HepG2 (cell line): ENCODE data around the gene FGF1. TPM values are rescaled to one million over a fixed set of nuclear protein-coding genes. Genes with fewer than 3 reads are reported as not detected.

Source experiments
- ARID2 ChIP-seq: sonication (generic); formaldehyde crosslinking; IDR thresholded peaks from 2 replicates; pipeline ENCODE4 v1.8.1; 2022; ENCODE audit warnings: mild to moderate bottlenecking, missing genetic modification reagents, borderline replicate concordance
- HNRNPH1 ChIP-seq: fragments of 200-400 bp; formaldehyde crosslinking; optimal IDR thresholded peaks from 2 replicates; pipeline ENCODE3; 2017; ENCODE audit warnings: mild to moderate bottlenecking, low read depth, low read length
- MAF1 ChIP-seq: sonication (generic); formaldehyde crosslinking; IDR thresholded peaks from 2 replicates; pipeline ENCODE4 v1.5.0; 2020; ENCODE audit warnings: missing genetic modification reagents, borderline replicate concordance
- NFE2L2 ChIP-seq: fragments of 150-350 bp; IDR thresholded peaks from 2 replicates; pipeline ENCODE4 v1.6.1; 2014; ENCODE audit warnings: low read length
- SNAI1 ChIP-seq: sonication (generic); formaldehyde crosslinking; IDR thresholded peaks from 2 replicates; pipeline ENCODE4 v1.5.0; 2020; ENCODE audit warnings: mild to moderate bottlenecking, missing genetic modification reagents, borderline replicate concordance
- TEAD3 ChIP-seq: optimal IDR thresholded peaks from 2 replicates; pipeline ENCODE3; 2016; ENCODE audit warnings: borderline replicate concordance
- ZNF670 ChIP-seq: sonication (generic); formaldehyde crosslinking; IDR thresholded peaks from 2 replicates; pipeline ENCODE4 v1.8.0; 2022; ENCODE audit warnings: mild to moderate bottlenecking, missing genetic modification reagents, borderline replicate concordance
- ZNF782 ChIP-seq: sonication (generic); formaldehyde crosslinking; IDR thresholded peaks from 2 replicates; pipeline ENCODE4 v1.4.0; 2020; ENCODE audit warnings: missing genetic modification reagents, mild to moderate bottlenecking, borderline replicate concordance
- ZNF788 ChIP-seq: sonication (generic); formaldehyde crosslinking; IDR thresholded peaks from 2 replicates; pipeline ENCODE4 v1.5.0; 2020; ENCODE audit warnings: mild to moderate bottlenecking, missing genetic modification reagents, borderline replicate concordance
- polyA plus RNA-seq, 8 experiments: library from polyadenylated mRNA; depleted of rRNA in 3 of 8; stranded (reverse) in 7 of 8; unstranded in 1 of 8; fragments of >200 nt; fragmentation: Illumina TruSeq in 4 of 8; extraction: Trizol in 4 of 8; gene quantifications; 2 replicates each; pipeline versions ENCODE4 v1.2.1 to v1.2.3, GENCODE V29; 2011 to 2016; ENCODE audit warnings: low read depth in 4 of 8, missing spikeins in 1 of 8, mixed read lengths in 1 of 8; ENCODE audit not compliant: insufficient read depth in 1 of 8
- total RNA-seq, 5 experiments: library from RNA; depleted of rRNA; stranded (reverse); fragments of >200 nt; fragmentation: Illumina TruSeq; extraction: Trizol; gene quantifications; 2 replicates each; pipeline ENCODE4 v1.2.3, GENCODE V29; 2016; ENCODE audit warnings: low read depth in 1 of 5
- TF ChIP-seq, protein P1 (sequence below): IDR thresholded peaks from 2 replicates; pipeline ENCODE4 v1.4.0; 2020; ENCODE audit warnings: mild to moderate bottlenecking, missing genetic modification reagents
- TF ChIP-seq, protein P2 (sequence below): sonication (generic); formaldehyde crosslinking; IDR thresholded peaks from 2 replicates; pipeline ENCODE4 v1.8.0; 2022; ENCODE audit warnings: mild to moderate bottlenecking, missing genetic modification reagents, moderate library complexity
- TF ChIP-seq, protein P3 (sequence below): sonication (generic); formaldehyde crosslinking; IDR thresholded peaks from 2 replicates; pipeline ENCODE4 v1.4.0; 2020; ENCODE audit warnings: missing genetic modification reagents
- TF ChIP-seq, protein P4 (sequence below): sonication (generic); formaldehyde crosslinking; IDR thresholded peaks from 2 replicates; pipeline ENCODE4 v1.4.0; 2020; ENCODE audit warnings: missing genetic modification reagents
- TF ChIP-seq, protein P5 (sequence below): sonication (generic); formaldehyde crosslinking; IDR thresholded peaks from 2 replicates; pipeline ENCODE4 v1.4.0; 2020; ENCODE audit warnings: missing genetic modification reagents, mild to moderate bottlenecking, borderline replicate concordance

Gene FGF1
- total and polyA plus RNA-seq, 2 of the 13 experiments (the other 11 are each of a cell fraction or from before 2014, with no cell fraction given), result not detected

DNA sequence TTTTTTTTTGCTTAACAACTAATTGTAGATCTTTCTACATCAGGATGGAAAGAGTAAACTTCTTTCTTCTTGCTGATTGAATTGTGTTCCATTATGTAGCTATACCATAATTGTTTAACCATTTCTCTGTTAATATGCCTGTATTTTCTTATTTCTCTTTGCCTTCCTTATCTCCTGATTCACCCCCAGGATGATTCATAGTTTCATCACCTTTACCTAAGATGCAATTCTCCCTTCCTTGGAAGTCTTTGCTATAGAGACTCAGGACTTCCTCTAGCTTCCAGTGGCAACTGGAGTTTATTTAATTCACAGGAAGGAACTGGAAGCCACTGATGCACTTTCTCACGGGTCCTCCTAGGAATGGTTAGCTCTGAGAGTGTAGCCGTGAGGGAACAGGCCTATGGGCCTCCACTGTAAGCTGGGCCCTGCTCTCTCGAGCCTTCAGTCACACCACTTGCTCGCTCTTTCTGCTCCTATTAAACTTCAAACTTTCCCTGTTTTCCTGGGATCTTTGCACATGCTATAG is 83.1 kb downstream of the FGF1 start (continued):
- TF ChIP-seq, protein P1, sequence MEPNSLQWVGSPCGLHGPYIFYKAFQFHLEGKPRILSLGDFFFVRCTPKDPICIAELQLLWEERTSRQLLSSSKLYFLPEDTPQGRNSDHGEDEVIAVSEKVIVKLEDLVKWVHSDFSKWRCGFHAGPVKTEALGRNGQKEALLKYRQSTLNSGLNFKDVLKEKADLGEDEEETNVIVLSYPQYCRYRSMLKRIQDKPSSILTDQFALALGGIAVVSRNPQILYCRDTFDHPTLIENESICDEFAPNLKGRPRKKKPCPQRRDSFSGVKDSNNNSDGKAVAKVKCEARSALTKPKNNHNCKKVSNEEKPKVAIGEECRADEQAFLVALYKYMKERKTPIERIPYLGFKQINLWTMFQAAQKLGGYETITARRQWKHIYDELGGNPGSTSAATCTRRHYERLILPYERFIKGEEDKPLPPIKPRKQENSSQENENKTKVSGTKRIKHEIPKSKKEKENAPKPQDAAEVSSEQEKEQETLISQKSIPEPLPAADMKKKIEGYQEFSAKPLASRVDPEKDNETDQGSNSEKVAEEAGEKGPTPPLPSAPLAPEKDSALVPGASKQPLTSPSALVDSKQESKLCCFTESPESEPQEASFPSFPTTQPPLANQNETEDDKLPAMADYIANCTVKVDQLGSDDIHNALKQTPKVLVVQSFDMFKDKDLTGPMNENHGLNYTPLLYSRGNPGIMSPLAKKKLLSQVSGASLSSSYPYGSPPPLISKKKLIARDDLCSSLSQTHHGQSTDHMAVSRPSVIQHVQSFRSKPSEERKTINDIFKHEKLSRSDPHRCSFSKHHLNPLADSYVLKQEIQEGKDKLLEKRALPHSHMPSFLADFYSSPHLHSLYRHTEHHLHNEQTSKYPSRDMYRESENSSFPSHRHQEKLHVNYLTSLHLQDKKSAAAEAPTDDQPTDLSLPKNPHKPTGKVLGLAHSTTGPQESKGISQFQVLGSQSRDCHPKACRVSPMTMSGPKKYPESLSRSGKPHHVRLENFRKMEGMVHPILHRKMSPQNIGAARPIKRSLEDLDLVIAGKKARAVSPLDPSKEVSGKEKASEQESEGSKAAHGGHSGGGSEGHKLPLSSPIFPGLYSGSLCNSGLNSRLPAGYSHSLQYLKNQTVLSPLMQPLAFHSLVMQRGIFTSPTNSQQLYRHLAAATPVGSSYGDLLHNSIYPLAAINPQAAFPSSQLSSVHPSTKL (CRISPR knock-in tag), result no peak
- no peak for TF ChIP-seq HNRNPH1
- TF ChIP-seq, protein P2, sequence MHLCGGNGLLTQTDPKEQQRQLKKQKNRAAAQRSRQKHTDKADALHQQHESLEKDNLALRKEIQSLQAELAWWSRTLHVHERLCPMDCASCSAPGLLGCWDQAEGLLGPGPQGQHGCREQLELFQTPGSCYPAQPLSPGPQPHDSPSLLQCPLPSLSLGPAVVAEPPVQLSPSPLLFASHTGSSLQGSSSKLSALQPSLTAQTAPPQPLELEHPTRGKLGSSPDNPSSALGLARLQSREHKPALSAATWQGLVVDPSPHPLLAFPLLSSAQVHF, result no peak
- TF ChIP-seq, protein P3, sequence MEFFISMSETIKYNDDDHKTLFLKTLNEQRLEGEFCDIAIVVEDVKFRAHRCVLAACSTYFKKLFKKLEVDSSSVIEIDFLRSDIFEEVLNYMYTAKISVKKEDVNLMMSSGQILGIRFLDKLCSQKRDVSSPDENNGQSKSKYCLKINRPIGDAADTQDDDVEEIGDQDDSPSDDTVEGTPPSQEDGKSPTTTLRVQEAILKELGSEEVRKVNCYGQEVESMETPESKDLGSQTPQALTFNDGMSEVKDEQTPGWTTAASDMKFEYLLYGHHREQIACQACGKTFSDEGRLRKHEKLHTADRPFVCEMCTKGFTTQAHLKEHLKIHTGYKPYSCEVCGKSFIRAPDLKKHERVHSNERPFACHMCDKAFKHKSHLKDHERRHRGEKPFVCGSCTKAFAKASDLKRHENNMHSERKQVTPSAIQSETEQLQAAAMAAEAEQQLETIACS, result no peak
- TF ChIP-seq, protein P4, sequence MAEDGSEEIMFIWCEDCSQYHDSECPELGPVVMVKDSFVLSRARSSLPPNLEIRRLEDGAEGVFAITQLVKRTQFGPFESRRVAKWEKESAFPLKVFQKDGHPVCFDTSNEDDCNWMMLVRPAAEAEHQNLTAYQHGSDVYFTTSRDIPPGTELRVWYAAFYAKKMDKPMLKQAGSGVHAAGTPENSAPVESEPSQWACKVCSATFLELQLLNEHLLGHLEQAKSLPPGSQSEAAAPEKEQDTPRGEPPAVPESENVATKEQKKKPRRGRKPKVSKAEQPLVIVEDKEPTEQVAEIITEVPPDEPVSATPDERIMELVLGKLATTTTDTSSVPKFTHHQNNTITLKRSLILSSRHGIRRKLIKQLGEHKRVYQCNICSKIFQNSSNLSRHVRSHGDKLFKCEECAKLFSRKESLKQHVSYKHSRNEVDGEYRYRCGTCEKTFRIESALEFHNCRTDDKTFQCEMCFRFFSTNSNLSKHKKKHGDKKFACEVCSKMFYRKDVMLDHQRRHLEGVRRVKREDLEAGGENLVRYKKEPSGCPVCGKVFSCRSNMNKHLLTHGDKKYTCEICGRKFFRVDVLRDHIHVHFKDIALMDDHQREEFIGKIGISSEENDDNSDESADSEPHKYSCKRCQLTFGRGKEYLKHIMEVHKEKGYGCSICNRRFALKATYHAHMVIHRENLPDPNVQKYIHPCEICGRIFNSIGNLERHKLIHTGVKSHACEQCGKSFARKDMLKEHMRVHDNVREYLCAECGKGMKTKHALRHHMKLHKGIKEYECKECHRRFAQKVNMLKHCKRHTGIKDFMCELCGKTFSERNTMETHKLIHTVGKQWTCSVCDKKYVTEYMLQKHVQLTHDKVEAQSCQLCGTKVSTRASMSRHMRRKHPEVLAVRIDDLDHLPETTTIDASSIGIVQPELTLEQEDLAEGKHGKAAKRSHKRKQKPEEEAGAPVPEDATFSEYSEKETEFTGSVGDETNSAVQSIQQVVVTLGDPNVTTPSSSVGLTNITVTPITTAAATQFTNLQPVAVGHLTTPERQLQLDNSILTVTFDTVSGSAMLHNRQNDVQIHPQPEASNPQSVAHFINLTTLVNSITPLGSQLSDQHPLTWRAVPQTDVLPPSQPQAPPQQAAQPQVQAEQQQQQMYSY (CRISPR knock-in tag), result no peak
- no peak for TF ChIP-seq ZNF670 (CRISPR knock-in tag)
- no peak for TF ChIP-seq MAF1 (CRISPR knock-in tag)
- TF ChIP-seq SNAI1 (CRISPR knock-in tag), result no peak
- no peak for TF ChIP-seq TEAD3 (CRISPR knock-in tag)
- no peak for TF ChIP-seq NFE2L2
- no peak for TF ChIP-seq ARID2 (CRISPR knock-in tag)
- no peak for TF ChIP-seq ZNF782
- TF ChIP-seq, protein P5, sequence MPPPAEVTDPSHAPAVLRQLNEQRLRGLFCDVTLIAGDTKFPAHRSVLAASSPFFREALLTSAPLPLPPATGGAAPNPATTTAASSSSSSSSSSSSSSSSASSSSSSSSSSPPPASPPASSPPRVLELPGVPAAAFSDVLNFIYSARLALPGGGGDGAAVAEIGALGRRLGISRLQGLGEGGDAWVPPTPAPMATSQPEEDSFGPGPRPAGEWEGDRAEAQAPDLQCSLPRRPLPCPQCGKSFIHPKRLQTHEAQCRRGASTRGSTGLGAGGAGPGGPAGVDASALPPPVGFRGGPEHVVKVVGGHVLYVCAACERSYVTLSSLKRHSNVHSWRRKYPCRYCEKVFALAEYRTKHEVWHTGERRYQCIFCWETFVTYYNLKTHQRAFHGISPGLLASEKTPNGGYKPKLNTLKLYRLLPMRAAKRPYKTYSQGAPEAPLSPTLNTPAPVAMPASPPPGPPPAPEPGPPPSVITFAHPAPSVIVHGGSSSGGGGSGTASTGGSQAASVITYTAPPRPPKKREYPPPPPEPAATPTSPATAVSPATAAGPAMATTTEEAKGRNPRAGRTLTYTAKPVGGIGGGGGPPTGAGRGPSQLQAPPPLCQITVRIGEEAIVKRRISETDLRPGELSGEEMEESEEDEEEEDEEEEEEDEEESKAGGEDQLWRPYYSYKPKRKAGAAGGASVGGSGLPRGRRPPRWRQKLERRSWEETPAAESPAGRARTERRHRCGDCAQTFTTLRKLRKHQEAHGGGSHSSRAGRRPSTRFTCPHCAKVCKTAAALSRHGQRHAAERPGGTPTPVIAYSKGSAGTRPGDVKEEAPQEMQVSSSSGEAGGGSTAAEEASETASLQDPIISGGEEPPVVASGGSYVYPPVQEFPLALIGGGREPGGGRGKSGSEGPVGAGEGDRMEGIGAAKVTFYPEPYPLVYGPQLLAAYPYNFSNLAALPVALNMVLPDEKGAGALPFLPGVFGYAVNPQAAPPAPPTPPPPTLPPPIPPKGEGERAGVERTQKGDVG (CRISPR knock-in tag), result no peak
- no peak for TF ChIP-seq ZNF788 (CRISPR knock-in tag)
